ENCODE measurements around the gene PNP. TPM values are rescaled to one million over a fixed set of nuclear protein-coding genes. Genes with fewer than 3 reads are reported as not detected.

Gene PNP
- total and polyA plus RNA-seq, 7 donors = 5.5 to 121 (median 32.3) TPM

DNA sequence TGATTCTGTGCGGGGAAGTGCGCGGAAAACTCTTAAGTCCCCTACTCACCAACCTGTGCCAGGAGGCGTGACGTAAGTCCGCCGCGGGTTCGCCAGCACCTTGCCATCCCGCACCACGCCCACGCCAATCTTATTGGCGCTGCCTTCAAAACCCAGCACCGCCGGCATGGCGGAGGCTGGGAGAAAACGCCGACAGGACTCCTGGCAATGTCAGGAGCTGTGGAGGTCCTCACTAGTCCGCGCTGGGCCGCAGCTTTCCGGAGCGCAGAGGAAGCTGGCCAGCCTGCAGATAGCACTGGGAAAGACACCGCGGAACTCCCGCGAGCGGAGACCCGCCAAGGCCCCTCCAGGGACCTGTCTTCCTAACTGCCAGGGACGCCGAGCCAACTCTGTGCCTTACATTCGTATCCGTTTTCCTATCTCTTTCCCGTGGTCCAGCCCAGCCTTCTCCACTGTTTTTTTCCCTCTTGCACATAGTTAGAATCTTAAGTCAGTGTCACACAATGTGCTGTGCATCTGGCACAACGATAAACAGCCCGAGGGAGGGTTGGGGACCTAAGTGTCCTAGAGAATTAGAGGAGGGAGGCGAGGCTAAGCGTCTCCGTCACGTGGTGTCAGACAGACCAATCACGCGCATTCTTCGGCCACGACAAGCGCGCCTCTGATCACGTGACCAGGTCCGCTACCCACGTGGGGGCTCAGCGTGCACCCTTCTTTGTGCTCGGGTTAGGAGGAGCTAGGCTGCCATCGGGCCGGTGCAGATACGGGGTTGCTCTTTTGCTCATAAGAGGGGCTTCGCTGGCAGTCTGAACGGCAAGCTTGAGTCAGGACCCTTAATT is 14.5 kb upstream of the PNP start, which contains the start of the genes APEX1 and OSGEP:
Gene APEX1, plus strand, starts transcription at position 711 of the 839 bp plus-strand sequence. CDS start 420 bp downstream, outside the sequence.
Gene OSGEP, minus strand, starts transcription at position 297 of the 839 bp plus-strand sequence. Its CDS starts 129 bp downstream, at position 168.
- TF ChIP-seq, protein P1, sequence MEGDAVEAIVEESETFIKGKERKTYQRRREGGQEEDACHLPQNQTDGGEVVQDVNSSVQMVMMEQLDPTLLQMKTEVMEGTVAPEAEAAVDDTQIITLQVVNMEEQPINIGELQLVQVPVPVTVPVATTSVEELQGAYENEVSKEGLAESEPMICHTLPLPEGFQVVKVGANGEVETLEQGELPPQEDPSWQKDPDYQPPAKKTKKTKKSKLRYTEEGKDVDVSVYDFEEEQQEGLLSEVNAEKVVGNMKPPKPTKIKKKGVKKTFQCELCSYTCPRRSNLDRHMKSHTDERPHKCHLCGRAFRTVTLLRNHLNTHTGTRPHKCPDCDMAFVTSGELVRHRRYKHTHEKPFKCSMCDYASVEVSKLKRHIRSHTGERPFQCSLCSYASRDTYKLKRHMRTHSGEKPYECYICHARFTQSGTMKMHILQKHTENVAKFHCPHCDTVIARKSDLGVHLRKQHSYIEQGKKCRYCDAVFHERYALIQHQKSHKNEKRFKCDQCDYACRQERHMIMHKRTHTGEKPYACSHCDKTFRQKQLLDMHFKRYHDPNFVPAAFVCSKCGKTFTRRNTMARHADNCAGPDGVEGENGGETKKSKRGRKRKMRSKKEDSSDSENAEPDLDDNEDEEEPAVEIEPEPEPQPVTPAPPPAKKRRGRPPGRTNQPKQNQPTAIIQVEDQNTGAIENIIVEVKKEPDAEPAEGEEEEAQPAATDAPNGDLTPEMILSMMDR (IDR thresholded peaks at IDR 0.05) = no peak
- peak in 3 of 4 donors; percentile 93 to 98 (median 96) for TF ChIP-seq POLR2AphosphoS5 (IDR thresholded peaks at IDR 0.05)
- TF ChIP-seq POLR2A (IDR thresholded peaks at IDR 0.05) = peak; percentile 81 to 82
- TF ChIP-seq EP300 (IDR thresholded peaks at IDR 0.05) = peak in 1 of 4 donors; percentile 3
- Histone ChIP-seq H3K27ac (peak within 1 kb of the TSS; percentile 90 to 93 (median 92)), H3K4me1 (peaks cover 0 to 39% (median 27%) of the 10 kb centered on the region in 4 donors), H3K27me3 (no peaks in the 10 kb centered on the region), H3K4me3 (peak within 1 kb of the TSS; percentile 53 to 72 (median 66)), H3K9me3 (no peaks in the 10 kb centered on the region), H3K36me3 (peaks cover 42 to 64% (median 50%) of the 10 kb centered on the region in 4 donors)
- peak; percentile 99 for DNase-seq
- 0% methylated on average over 56 of the region's 56 CpGs for WGBS, 2 donors
- intact Hi-C loops (cut with DNase I) = loop anchor here (2.0 to 5.0 kb wide), 3 partner anchors 42 to 127 kb away; partner anchors contain the start of genes PARP2 and TEP1

DNA sequence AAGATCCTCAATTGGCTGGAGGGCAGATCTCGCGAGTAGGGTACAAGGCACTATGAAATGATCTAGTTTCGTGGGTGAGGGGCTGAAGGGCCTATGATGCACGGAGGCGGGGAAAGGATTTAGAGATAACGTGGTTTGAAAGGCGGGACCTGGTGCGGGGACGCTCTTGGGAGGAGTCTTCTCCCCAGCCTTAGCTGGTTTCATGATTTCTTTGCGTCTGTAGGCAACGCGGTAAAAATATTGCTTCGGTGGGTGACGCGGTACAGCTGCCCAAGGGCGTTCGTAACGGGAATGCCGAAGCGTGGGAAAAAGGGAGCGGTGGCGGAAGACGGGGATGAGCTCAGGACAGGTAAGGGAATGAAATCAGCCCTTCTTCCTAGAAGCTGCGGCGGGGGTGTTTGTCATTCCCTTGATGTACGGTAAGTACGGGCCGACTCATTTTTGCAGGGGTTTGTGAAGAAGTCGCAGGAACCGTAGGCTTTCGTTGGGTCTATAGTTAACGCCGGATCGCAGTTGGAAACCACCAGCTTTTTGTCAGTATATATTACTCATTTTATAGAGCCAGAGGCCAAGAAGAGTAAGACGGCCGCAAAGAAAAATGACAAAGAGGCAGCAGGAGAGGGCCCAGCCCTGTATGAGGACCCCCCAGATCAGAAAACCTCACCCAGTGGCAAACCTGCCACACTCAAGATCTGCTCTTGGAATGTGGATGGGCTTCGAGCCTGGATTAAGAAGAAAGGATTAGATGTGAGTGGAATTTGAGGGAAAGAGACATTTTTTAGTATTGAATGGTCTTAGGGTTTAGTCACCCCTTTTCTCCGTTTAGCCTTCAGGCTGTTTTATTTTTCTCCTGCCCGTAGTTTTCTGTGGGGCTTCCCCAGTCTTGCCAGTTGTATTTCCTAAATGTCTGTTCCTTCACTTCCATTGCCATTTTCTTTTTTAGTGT is 13.6 kb upstream of the PNP start:
- Histone ChIP-seq H3K4me3 (peak overlapping the region; percentile 53 to 72 (median 66)), H3K27ac (peak overlapping the region; percentile 90 to 93 (median 92)), H3K27me3 (no peaks in the 10 kb centered on the region), H3K4me1 (peaks cover 0 to 48% (median 36%) of the 10 kb centered on the region in 4 donors), H3K36me3 (peaks cover 34 to 56% (median 43%) of the 10 kb centered on the region in 4 donors), H3K9me3 (no peaks in the 10 kb centered on the region)
- peak; percentile 74 for DNase-seq
- TF ChIP-seq POLR2AphosphoS5 (IDR thresholded peaks at IDR 0.05) = no peak
- TF ChIP-seq EP300 (IDR thresholded peaks at IDR 0.05) = no peak
- TF ChIP-seq, protein P1 (IDR thresholded peaks at IDR 0.05) = no peak
- no peak for TF ChIP-seq POLR2A (IDR thresholded peaks at IDR 0.05)
- intact Hi-C loops (cut with DNase I) = loop anchor here (2.0 to 5.0 kb wide), 3 partner anchors 43 to 128 kb away; partner anchors contain the start of genes PARP2 and TEP1
- WGBS, 2 donors = 0 to 1% methylated on average over 39 of the region's 39 CpGs

DNA sequence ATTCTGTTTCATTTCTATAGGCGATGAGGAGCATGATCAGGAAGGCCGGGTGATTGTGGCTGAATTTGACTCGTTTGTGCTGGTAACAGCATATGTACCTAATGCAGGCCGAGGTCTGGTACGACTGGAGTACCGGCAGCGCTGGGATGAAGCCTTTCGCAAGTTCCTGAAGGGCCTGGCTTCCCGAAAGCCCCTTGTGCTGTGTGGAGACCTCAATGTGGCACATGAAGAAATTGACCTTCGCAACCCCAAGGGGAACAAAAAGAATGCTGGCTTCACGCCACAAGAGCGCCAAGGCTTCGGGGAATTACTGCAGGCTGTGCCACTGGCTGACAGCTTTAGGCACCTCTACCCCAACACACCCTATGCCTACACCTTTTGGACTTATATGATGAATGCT is 12.2 kb upstream of the PNP start:
- Histone ChIP-seq H3K36me3 (peaks cover 31 to 43% (median 35%) of the 10 kb centered on the region in 4 donors), H3K4me1 (peaks cover 0 to 50% (median 39%) of the 10 kb centered on the region in 4 donors), H3K9me3 (no peaks in the 10 kb centered on the region), H3K27me3 (no peaks in the 10 kb centered on the region), H3K27ac (peak overlapping the region in 2 of 4 donors; percentile 92), H3K4me3 (no peak overlapping the region)
- DNase-seq = no peak
- intact Hi-C loops (cut with DNase I) = loop anchor here (5.0 kb wide), 1 partner anchor 130 kb away; no protein-coding TSS in a partner anchor
- TF ChIP-seq EP300 (IDR thresholded peaks at IDR 0.05) (no peak), POLR2A (IDR thresholded peaks at IDR 0.05) (no peak), POLR2AphosphoS5 (IDR thresholded peaks at IDR 0.05) (no peak)
- TF ChIP-seq, protein P1 (IDR thresholded peaks at IDR 0.05) = no peak
- WGBS, 2 donors = 82 to 84% methylated on average over 13 of the region's 13 CpGs
